OCI-LY1 (cell line): ENCODE results near the gene MTHFS.

Source experiments
- H2AFZ ChIP-seq: fragments of 200-600 bp; sonication (generic), shearing (Covaris generic); 2 replicates; pipeline ENCODE4 v1.6.0; 2014; ENCODE audit warnings: antibody characterized with exemption, mild to moderate bottlenecking, low read length
- H3F3A ChIP-seq: fragments of 200-600 bp; sonication (generic), shearing (Covaris generic); 2 replicates; pipeline ENCODE4 v1.6.0; 2014; ENCODE audit warnings: mild to moderate bottlenecking, antibody characterized with exemption, low read length, moderate library complexity; ENCODE audit not compliant: insufficient read depth
- H3K27ac ChIP-seq: fragments of 200-600 bp; sonication (generic); 2 replicates; pipeline ENCODE4 v1.5.1; 2014; ENCODE audit warnings: low read length, mixed run types, mild to moderate bottlenecking, low read depth; ENCODE audit not compliant: poor library complexity, severe bottlenecking
- H3K27me3 ChIP-seq: fragments of 200-600 bp; sonication (generic); 2 replicates; pipeline ENCODE4 v1.6.0; 2014; ENCODE audit warnings: antibody characterized with exemption, mild to moderate bottlenecking, low read length, moderate library complexity; ENCODE audit not compliant: insufficient read depth
- H3K36me3 ChIP-seq: fragments of 200-600 bp; sonication (generic); 2 replicates; pipeline ENCODE4 v1.6.1; 2014; ENCODE audit warnings: mild to moderate bottlenecking, antibody characterized with exemption, low read length, moderate library complexity, mixed read lengths; ENCODE audit not compliant: insufficient read depth
- H3K4me1 ChIP-seq: fragments of 200-600 bp; sonication (generic); 2 replicates; pipeline ENCODE4 v1.5.1; 2014; ENCODE audit warnings: mild to moderate bottlenecking, low read length, moderate library complexity; ENCODE audit not compliant: insufficient read depth, severe bottlenecking
- H3K4me2 ChIP-seq: fragments of 200-600 bp; sonication (generic), shearing (Covaris generic); 2 replicates; pipeline ENCODE4 v1.6.1; 2014; ENCODE audit warnings: low read length
- H3K4me3 ChIP-seq: fragments of 200-600 bp; sonication (generic); 2 replicates; pipeline ENCODE4 v1.5.1; 2014; ENCODE audit warnings: low read length, low read depth, mild to moderate bottlenecking, mixed read lengths; ENCODE audit not compliant: poor library complexity, severe bottlenecking
- H3K79me2 ChIP-seq: fragments of 200-600 bp; shearing (Covaris generic); 2 replicates; pipeline ENCODE4 v1.6.1; 2016; ENCODE audit warnings: mixed run types, low read length, mixed read lengths; ENCODE audit not compliant: insufficient read depth
- H3K9ac ChIP-seq: fragments of 200-600 bp; sonication (generic), shearing (Covaris generic); 2 replicates; pipeline ENCODE4 v1.6.1; 2014; ENCODE audit warnings: mild to moderate bottlenecking, low read length, mixed read lengths
- H3K9me2 ChIP-seq: fragments of 200-600 bp; sonication (generic), shearing (Covaris generic); 2 replicates; pipeline ENCODE4 v1.6.1; 2014; ENCODE audit warnings: low read depth, mild to moderate bottlenecking, low read length, mixed read lengths
- H3K9me3 ChIP-seq: fragments of 200-600 bp; shearing (Covaris generic); 2 replicates; pipeline ENCODE4 v1.6.1; 2014; ENCODE audit warnings: low read length, mixed read lengths
- H4K20me1 ChIP-seq: fragments of 200-600 bp; sonication (generic), shearing (Covaris generic); 2 replicates; pipeline ENCODE4 v1.6.0; 2016; ENCODE audit warnings: mild to moderate bottlenecking, low read length; ENCODE audit not compliant: insufficient read depth
- EZH2 ChIP-seq: fragments of 200-600 bp; sonication (generic), shearing (Covaris generic); IDR thresholded peaks from 2 replicates; pipeline ENCODE4 v1.8.0; 2017; ENCODE audit warnings: borderline replicate concordance, mixed run types, mild to moderate bottlenecking, antibody characterized with exemption, low read length, moderate library complexity, mixed read lengths
- TF ChIP-seq, protein P1 (sequence below): fragments of 200-600 bp; sonication (generic), shearing (Covaris generic); IDR thresholded peaks from 2 replicates; pipeline ENCODE4 v1.5.1; 2017; ENCODE audit warnings: mild to moderate bottlenecking, antibody characterized with exemption, low read length, moderate library complexity, mixed read lengths

The MTHFS gene

DNA sequence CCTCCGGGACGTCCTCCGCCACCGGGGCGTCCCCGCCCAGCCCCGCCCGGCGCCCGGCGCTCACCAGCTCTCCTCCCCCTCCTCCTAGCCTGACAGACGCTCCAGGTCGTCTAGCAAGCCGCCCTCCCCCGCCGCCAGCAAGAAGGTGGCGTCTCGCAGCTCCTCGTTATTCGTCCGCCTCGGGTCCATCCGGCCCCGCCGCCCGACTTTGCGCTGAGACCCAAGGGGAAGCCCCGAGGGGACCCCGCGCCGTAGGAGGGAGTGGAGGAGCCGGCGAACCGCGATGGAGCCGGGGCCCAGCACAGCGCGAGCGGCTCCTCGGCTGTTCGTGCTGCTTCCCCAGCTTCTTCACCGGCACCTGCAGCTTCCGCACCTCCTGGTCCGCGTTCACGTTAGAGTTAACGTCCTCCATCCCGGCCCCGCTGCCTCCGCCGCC, 26.3 kb upstream of the MTHFS start:
- Histone ChIP-seq H3K9ac (peak overlapping the region; percentile 83), H3K4me3 (peak overlapping the region; percentile 80), H3K9me2 (no peaks in the 10 kb centered on the region), H3K36me3 (peaks cover 39% of the 10 kb centered on the region), H3F3A (no peaks in the 10 kb centered on the region), H3K27me3 (no peaks in the 10 kb centered on the region), H2AFZ (no peak overlapping the region), H3K27ac (peak overlapping the region; percentile 69), H3K9me3 (peaks cover 15% of the 10 kb centered on the region), H3K4me2 (peak overlapping the region; percentile 72), H3K4me1 (peaks cover 12% of the 10 kb centered on the region), H4K20me1 (no peaks in the 10 kb centered on the region), H3K79me2 (peaks cover 13% of the 10 kb centered on the region)
- TF ChIP-seq, protein P1, sequence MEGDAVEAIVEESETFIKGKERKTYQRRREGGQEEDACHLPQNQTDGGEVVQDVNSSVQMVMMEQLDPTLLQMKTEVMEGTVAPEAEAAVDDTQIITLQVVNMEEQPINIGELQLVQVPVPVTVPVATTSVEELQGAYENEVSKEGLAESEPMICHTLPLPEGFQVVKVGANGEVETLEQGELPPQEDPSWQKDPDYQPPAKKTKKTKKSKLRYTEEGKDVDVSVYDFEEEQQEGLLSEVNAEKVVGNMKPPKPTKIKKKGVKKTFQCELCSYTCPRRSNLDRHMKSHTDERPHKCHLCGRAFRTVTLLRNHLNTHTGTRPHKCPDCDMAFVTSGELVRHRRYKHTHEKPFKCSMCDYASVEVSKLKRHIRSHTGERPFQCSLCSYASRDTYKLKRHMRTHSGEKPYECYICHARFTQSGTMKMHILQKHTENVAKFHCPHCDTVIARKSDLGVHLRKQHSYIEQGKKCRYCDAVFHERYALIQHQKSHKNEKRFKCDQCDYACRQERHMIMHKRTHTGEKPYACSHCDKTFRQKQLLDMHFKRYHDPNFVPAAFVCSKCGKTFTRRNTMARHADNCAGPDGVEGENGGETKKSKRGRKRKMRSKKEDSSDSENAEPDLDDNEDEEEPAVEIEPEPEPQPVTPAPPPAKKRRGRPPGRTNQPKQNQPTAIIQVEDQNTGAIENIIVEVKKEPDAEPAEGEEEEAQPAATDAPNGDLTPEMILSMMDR, result no peak
- TF ChIP-seq EZH2, result no peak

DNA sequence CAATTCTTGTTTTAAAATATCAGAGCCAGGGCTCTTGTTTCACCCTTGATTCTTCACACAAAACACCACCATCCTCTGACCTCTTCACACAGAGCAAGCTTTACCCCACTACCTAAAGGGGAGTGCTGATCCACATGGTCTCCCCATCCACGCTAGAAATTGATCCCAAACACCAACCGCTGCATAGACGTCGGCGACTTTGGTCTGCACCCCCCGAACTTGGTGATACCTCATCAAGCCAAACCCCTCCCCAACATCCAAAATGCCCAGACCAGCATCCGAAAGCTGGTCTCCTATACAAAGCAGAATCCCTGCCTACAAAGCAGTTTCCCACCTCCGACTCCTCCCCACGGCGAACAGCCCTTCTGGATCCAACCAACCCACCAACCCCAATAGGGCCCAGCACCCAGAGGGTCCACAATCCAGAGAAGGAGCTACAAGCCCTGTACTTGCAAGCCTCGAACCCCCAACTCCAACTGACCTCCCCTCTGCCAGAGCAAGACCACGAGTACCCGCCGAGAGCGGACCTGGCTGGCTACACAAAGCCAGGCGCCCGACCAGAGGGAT, 25.8 kb upstream of the MTHFS start:
- H2AFZ ChIP-seq, result no peak overlapping the region
- no peak overlapping the region for H3K27ac ChIP-seq
- H3K4me3 ChIP-seq, result peak overlapping the region; percentile 80
- H3K4me2 ChIP-seq, result peak overlapping the region; percentile 72
- H3K9me3 ChIP-seq, result peaks cover 18% of the 10 kb centered on the region
- H3K79me2 ChIP-seq, result peaks cover 13% of the 10 kb centered on the region
- H3K9ac ChIP-seq, result peak overlapping the region; percentile 83
- H3K4me1 ChIP-seq, result peaks cover 12% of the 10 kb centered on the region
- no peaks in the 10 kb centered on the region for H3K27me3 ChIP-seq
- H3K9me2 ChIP-seq, result no peaks in the 10 kb centered on the region
- H4K20me1 ChIP-seq, result no peaks in the 10 kb centered on the region
- no peaks in the 10 kb centered on the region for H3F3A ChIP-seq
- peaks cover 43% of the 10 kb centered on the region for H3K36me3 ChIP-seq
- TF ChIP-seq, protein P1, result no peak
- TF ChIP-seq EZH2, result no peak

DNA sequence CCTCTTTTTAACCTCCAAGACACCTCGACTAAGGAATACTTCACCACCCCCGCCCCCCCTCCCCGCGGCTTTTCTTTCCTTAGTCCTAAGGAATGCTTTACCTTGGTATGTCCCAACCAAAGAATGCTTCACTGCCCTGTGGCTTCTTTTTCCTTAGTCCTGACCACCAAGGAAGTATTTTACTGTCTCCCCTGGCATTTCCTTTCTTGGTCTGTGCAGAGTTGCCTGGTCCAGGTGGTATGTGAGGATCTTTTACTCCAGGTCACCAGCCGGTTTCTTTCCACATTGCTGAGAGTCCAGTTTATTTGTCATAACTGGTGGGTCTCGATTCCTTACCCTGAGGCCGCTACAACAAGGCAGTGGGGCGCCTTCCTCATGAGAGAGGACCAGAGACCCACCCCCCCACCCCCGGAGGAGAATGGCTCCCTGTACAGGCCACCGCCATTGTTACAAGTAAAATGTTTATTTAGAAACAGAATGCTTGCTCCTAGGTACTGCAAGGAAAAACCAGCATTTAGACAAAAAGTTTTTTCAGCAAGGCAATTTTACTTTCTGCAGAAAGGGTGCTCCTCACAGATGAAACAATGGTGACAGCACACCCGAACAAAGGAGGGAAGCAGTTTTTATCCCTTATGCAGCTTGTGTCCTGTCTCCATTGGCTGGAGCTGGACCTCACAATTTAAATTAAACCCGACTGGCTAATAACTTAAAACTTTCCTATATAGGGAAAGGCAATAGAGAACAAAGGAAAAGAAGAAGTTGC, 23.1 kb upstream of the MTHFS start:
- no peaks in the 10 kb centered on the region for H4K20me1 ChIP-seq
- peaks cover 12% of the 10 kb centered on the region for H3K4me1 ChIP-seq
- no peak overlapping the region for H3K4me3 ChIP-seq
- H2AFZ ChIP-seq, result no peak overlapping the region
- no peak overlapping the region for H3K27ac ChIP-seq
- H3K36me3 ChIP-seq, result peaks cover 52% of the 10 kb centered on the region
- TF ChIP-seq EZH2, result no peak
- TF ChIP-seq, protein P1, result no peak
- peaks cover 13% of the 10 kb centered on the region for H3K79me2 ChIP-seq
- H3K9me2 ChIP-seq, result no peaks in the 10 kb centered on the region
- peaks cover 23% of the 10 kb centered on the region for H3K9me3 ChIP-seq
- H3K4me2 ChIP-seq, result no peak overlapping the region
- H3K27me3 ChIP-seq, result no peaks in the 10 kb centered on the region
- no peaks in the 10 kb centered on the region for H3F3A ChIP-seq
- H3K9ac ChIP-seq, result no peak overlapping the region
